GM21786 (cell line): Measurements from ENCODE around the gene KIAA2012.

Experiments
- ATAC-seq: cut with Tn5 transposase; IDR thresholded peaks from one replicate; pipeline ENCODE4 v1.9.1; 2021; ENCODE audit not compliant: unreplicated experiment

Gene KIAA2012

DNA sequence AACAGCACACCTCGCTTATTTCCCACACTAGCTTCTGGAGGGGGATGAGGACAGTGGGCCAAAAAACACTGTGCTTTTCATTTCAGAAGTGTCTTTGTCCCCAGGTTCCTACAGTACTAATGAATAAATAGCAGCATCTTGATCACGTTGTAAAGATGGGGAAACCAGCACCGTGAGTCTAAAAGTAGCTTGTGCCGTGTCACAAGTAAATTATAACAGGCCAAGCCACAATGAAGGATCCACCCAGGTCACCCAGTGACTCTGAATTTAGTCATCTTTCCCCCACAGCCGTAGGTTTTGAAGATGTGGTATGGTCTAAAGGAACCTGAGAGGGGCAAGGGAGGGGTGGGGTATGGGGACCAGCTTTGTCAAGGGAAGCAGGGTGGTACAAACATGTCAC, 30.6 kb upstream of the KIAA2012 start:
- ATAC-seq = no peak

DNA sequence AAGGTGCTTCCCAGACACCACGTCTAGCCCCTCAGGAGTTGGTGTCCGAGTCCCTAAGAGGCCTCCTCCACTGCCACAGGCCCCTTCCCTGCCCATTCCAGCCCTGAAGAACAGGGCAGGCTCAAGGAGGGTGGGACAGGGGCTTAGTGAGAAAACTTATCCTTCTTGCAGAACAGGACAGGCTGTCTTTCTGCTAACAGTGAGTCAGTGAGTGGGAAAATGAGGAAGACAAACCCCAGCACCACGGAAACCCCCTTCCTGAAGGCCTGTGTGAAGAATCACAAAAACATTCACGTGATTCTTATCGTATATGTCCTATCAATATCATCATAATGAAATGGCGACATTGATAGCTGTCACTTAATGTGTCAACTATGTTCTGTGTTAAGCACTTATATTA, 29.6 kb upstream of the KIAA2012 start:
- no peak for ATAC-seq

DNA sequence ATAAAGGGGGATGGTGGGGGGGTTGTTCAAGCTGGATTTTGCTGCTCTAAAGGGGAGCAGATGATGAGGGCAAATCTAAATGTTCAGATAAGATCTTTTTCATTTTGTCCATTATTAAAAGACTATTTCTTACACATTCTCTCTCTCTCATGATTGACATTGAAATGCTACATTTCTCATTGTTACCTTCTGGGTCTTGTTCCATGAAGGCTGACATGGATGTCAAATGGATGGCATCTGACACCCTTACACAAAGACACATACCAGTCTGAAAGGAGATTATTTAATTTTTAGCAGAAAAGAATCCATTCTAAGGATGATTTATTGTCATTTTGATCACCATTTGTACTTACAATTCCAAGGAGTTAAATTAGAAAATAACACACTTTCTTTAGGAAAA, 28.3 kb upstream of the KIAA2012 start:
- no peak for ATAC-seq

DNA sequence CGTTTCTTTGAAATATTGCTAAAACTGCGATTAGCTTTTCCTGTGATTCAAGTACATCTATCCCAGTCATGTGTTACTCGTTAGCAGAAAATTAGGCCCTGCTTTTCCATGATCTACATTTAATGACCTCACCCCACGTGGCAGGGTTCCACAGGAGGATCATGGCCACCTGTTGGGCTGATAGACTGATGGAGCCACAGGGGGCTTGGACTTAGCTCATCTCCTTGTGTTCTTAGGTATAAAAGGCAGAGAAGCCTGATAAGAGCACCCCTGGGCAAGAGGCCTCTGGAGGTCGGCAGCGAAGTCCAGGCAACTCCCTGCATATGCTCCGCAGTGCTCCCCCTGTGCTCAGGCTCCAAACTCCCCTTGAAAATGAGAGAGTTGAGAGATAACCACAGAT, 26.5 kb upstream of the KIAA2012 start:
- no peak for ATAC-seq

DNA sequence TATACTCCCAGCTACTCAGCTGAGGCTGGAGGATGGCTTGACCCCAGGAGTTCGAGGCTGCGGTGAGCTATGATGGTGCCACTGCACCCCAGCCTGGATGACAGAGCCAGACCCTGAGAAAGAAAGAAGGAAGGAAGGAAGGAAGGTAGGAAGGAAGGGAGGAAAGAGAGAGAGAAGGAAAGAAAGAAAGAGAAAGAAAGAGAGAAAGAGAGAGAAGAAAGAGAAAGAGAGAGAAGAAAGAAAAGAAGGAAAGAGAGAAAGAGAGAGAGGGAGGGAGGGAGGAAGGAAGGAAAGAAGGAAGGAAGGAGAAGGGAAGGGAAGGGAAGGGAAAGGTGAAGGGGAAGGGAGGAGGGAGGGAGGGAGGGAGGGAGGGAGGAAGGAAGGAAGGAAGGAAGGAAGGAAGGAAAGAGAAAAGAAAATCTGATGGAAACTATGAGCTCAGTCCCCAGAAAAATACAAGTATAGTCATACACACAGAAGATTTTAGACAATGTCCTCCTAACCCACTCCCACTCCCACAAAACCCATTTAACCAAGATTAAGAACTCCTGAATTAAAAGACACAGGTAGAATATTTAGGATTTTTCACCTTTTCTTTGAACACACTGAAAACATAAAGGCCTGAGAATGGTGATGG, 23.8 kb upstream of the KIAA2012 start:
- ATAC-seq = no peak

DNA sequence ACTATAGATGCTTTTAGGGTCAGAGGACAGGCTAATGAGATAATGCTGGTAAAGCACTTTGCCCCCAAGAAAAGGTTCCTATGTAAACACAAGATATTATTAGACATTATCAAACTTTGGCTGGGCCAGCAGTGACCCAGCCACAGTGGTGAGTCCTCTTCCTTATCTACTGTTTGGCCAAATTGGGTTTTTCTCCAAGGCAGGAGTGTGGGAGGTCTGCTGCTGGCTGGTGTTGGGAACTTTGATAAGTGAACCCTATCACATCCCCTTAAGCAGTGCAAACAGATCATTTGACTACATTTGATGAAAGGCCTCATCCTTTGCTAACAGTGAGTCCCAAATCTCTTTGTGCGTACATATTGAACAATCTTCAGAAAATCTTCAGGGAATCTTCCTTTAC, 23.2 kb upstream of the KIAA2012 start:
- ATAC-seq = no peak

DNA sequence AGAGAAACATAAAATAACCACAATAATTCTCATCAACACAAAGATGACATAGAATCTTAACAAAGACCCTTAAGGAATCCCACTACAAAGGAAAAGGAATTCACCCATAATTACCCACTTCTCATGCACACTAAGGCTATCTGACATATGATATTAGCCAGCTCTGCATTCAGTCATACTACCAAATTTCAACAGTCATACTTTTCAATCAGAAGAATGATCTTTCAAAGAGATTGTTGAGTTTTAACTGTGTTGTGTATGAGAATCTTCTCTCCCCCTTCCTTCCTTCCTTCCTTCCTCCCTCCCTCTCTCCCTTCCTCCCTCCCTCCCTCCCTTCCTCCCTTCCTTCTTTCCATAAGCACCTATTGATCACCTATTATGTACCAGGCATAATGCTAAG, 22.4 kb upstream of the KIAA2012 start:
- no peak for ATAC-seq

DNA sequence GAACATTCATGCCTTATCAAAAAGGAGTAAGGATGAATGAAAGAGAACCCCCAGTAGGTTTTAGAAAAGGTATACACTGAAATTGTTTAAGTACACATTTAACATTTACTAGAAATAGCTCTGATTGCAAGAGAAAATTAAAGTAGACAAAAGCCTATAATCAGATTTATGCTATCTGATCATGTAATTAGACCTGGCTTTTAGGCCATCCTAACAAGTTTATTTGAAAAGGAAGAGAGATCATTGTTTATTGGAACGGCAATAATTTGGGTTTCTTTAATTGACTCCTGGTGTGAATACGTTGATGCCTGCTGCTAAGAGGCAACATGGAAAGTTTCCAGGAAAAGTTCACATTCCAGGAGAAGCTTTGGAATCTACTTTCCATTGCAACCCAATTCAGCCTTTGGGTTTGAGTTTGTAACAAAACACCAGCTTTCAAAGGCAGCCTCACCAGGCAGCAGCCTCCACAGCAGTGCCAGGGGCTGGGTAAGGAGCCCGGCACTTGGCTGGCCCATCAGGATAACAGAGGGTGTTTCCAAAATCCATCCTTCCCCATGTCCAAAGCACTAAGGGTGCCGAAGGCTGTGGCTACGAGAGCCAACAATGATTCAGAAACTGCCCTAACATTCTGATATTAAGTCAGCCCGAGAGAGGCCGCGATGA, 21.4 kb upstream of the KIAA2012 start:
- ATAC-seq = no peak

DNA sequence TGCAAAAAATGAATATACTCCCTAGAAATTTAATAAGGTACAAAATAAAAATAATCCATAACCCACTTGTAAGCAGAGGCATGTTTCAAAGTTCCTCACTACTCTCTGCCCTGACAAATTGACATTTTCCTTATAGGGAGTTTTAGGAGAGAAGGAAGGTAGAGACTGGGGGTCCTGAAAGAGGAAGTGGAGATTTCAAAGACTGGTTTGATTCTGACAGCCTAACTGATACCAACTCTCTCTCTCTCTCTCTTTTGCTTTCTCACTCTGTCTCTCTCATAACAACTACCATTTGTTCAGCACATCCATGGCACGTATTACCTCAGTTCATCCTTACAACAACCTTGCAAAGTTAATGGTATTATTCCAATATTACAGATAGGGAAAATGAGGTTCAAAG, 20.8 kb upstream of the KIAA2012 start:
- ATAC-seq = no peak

DNA sequence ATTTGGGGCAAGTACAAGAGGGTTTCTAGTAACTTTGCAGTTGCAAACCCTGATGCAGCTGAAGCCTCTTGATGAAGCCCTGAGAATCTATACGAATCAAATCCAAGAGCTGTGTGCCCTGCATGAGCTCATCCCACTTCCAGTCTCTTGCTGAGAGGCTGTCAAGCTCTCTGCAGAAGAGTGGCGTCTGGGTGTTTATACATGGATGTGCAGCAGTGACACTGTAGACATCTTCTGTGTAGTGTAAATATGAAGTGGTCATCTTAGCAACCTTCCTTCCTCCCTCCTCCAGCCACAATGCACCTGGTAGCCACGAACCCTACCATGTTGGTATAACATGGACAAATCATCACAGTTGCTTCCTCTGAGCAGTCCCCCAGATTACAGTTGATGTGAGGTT, 18.4 kb upstream of the KIAA2012 start:
- no peak for ATAC-seq

DNA sequence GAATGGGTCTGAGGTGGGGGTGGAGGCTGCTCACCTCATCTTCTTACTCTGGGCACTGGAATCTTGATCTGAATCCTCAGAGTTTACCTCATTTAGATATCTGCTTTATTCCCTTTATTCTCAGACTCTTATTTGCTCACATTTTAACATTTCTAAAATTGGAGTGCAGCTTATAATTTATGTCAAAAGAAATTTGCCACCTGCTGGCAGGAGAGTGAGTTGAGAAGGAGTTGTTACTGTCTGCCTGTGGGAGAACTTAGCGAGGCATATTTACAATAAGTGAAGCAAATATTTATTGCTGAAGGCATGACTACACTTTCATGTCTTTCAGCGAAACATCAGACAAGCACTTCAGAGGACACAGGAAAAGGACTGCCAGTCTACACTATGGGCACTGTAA, 16.4 kb upstream of the KIAA2012 start:
- no peak for ATAC-seq

DNA sequence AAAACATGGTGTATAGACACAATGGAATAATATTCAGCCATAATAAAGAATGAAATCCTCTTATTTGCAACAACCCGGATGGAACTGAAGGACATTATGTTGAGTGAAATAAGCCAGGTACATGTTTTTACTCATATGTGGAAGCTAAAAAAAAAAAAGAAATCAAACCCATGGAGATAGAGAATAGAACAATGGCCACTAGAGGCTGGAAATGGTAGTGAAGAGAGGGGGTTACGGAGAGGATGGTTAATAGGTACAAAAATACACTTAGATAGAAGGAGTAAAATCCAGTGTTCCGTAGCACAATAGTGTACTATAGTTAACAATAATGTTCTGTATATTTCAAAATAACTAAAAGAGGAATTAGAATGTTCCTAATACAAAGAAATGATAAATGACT, 12.8 kb upstream of the KIAA2012 start:
- ATAC-seq = no peak

DNA sequence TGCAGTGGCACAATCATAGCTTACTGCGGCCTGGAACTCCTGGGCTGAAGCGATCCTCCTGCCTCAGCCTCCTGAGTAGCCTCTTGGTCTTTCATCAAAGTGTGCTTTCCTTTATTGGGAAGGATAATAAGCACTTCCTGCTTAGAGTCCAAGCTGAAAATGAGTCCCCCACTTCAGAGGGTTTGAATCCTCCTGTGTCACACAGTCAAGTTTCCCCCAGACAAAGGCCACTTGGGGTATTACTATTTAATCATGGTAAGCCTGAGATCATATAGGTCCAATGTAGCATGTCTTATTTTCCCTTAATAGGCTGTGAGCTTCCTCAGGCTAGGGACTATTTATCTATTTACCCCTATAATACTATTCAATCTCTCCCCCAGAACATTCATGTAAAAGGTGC, 11.4 kb upstream of the KIAA2012 start:
- no peak for ATAC-seq

DNA sequence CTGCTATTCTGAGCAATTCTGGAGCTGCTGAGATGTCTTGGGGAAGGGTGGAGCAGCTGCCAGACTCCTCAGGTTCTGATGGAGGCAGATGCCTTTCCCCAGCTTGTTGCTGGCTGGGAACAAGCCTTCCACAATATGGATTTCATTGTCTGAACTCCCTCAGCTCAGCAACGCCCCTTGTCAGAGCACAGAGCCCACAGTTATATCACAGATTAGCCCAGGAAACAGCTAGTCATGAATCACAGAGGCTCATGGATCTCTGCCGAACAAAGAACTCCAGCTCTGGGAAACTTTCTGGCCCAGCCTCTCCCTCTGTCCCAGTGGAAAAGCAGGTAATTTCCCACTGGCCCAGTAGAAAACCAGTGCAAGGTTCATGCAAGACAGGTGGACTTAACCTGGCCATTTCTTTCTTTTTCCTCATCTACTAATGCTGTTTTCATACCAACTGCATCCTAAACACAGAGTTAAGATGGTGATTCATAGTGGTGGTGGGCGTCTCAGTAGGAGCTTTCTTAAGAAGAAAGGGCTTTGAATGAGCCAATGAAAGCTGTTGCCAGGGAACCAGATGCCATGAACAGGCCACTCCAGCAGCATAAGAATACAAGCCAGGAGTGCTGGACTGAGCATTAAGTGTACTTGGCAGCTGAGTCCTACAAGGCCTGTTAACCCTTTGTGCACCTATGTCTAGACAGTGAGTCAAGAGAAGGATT, 8.7 kb upstream of the KIAA2012 start:
- ATAC-seq = no peak

DNA sequence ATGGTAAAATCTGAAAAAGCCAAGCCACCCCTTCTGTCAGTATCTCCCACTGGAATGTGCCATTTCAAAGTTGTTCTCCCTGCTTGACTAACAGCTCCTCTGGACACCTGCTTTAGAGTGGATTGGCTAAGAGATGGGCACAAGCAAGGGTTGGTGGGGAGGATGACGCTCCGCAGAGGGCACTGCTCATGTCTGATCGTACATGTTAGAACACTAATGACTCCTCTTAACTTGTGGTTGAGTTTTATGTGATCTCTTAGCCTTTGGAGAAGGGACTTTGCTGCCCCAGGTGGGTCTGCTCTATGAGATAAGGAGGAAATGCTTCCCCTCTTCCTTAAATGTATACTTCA, 8.2 kb upstream of the KIAA2012 start:
- no peak for ATAC-seq

DNA sequence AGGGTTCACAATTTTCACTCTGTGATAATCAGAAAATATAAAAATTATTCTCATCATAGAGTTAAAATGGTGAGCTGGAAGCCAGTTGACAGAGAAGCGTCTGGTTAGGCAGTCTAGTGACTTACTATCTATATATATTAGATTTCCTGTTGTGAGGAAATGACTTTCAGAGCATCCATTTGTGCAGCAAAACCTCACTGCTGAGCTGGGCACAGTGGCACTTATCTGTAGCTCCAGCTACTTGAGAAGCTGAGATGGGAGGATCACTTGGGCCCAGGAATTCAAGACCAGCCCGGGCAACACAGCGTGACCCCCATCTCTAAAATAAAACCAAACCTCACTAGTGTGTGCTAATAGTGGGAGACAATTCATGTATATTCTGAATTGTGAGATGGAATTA, 7.2 kb upstream of the KIAA2012 start:
- ATAC-seq = no peak

DNA sequence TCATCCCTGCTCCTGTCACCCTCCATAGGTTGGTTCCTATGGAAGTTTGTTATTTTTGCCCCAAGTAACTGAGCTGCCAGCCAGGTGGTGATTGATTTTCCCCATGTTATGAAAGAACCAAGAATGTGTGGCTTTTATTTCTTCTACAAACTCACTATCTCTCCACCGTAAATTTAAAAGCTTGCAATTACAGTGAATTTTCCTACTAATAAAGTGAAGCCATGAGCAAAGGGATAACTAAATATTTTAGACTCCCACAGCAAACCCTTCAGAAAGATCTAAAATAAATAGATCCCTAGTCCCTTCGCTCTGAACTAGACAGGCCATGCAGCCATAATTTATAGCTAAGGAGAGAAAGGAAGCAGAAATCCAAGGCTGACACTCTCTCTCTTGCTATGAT, 6.2 kb upstream of the KIAA2012 start:
- no peak for ATAC-seq

DNA sequence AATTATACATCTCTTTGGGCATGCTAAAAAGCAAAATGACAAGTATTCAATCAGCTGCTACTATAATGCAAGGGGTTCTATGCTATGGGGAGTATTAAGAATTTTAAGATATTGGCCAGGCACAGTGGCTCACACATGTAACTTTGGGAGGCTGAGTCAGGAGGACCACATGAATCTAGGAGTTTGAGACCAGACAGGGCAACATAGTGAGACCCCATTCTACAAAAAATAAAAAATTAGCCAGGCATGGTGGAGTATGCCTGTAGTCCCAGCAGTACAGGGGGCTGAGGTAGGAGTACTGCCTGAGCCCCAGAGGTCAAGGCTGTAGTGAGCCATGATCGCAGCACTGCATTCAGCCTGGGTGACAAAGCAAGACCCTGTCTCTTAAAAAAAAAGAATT, 5.5 kb upstream of the KIAA2012 start:
- ATAC-seq = no peak

DNA sequence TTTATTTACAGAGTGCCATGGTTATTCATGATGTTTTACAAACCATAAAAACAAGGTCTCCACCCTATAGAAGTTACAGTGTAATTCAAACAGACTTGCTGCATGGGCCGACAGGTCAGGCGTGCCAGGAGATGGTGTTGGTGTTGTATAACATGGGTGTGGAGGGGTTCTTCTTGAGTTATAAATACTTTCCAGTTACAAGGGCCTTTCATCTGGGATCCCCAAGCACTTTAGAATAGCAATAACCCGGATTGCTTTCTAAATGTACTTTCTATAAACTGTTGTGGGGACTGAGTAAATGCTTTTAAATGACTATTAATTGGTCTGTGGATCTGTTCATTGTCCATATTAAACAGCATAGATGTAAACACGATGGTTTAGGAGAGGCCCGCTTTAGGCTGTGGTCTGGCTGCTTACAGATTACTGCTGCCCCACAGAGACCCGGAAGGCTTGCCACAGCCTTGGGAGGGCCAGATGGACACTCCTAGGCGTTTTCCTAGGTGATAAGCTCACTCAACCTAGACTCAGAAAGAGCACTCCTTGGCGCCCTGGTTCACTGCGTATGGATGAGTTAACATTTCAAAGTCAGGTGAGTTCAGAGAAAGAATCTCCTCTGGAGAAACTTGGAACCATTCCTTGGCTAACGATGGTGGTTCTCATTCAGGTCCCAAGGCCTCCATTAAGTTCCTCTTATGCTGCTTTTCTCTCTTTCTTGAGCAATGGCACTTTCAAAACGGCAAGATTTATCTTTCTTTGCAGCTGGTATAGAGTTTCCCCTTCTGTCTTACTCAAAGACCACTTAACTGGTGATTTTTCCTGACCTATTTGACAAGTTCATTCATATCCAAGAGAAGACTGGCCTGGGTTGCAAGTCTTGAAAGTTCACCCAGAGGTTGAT, 3.6 kb upstream of the KIAA2012 start:
- ATAC-seq = no peak

DNA sequence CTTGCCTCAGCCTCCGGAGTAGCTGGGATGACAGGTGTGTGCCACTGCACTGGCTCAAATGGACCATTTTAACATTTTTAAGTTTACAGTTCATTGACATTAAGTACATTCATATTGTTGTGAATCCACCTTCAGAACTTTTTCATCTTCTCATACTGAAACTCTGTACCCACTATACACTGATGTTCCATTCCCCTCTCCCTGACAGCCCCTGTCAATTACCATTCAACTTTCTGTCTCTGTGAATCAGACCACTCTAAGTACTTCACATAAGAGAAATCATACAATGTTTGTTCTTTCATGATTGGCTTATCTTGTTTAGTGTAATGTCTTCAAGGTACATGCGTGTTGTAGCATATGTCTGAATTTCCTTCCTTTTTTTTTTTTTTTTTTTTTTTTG, 1.9 kb upstream of the KIAA2012 start:
- no peak for ATAC-seq

DNA sequence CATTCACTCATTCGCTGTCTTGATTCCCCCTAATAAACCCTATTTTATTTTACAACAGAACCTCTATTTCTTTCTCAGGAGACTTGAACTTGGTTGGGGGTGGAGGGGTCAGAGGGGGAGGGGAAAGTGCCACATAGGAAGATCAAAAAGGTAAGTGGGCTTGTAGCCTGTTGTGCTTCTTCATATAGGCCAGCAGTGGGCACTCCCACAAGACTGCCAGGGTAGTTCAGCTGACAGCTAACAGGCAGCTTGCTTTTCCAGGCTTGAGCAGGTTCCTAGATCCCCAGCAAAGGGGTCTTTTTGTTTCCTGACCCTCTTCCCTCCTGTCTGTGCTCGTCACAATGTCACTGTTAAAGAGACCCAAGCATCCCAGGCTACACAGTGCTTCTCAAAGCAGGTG, 829 bp upstream of the KIAA2012 start:
- no peak for ATAC-seq

DNA sequence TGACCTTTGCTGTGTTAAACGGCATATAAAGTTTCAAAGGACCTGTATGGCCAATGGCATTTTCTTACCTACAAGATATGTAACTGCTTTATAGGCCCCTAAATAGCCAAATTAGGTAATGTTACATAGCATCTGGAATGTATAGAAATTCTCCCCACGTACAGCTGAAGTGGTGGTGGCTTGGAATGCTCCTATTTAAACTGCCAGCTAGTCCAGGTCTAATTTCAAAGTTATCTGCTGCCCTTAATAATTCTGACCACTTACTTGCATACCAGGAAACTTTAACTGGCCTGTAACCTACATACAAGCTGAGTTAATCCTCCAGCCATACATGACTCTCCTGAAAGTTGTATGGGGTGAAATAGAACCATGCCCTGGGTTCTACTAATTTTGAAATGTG, 1.3 kb downstream of the KIAA2012 start:
- ATAC-seq = no peak
